GM12878 (cell line): ENCODE results near the gene TACC2. TPM values are rescaled to one million over a fixed set of nuclear protein-coding genes. Genes with fewer than 3 reads are reported as not detected.

Experiments
- ATAC-seq: fragments of 200-7000 bp; cut with Tn5 transposase; 3 replicates; pipeline ENCODE4 v1.9.1; 2020; ENCODE audit warnings: mild to moderate bottlenecking, moderate library complexity
- BruUV-seq: library from RNA; stranded (reverse); fragments of 400-500 nt; replicated peaks from 2 replicates; lab custom pipeline; 2021; lab: Mats Ljungman, UMichigan
- CTCF ChIA-PET: fragments of 300-600 bp; sonication (Branson Sonifier 250); formaldehyde crosslinking; extraction: SDS; loops from one replicate; lab custom pipeline; 2021; ENCODE audit warnings: inconsistent platforms; lab: Yijun Ruan, JAX
- POLR2A ChIA-PET: fragments of 350-600 bp; formaldehyde crosslinking; extraction: SDS; loops from one replicate; lab custom pipeline; 2021; ENCODE audit warnings: inconsistent platforms; lab: Charles Lee
- RAD21 ChIA-PET: fragments of 300-600 bp; sonication (Branson Sonifier 250); formaldehyde crosslinking; loops from one replicate; lab custom pipeline; 2023; ENCODE audit warnings: antibody characterized with exemption; ENCODE audit not compliant: unreplicated experiment; lab: Charles Lee
- SMC1A ChIA-PET: fragments of 300-600 bp; sonication (Branson Sonifier 250); formaldehyde crosslinking; loops from one replicate; lab custom pipeline; 2023; ENCODE audit not compliant: unreplicated experiment, uncharacterized antibody; lab: Charles Lee
- DNase-seq: peaks from one replicate; pipeline ENCODE4 v3.0.0-alpha.2; 2011; ENCODE audit warnings: low read depth, low spot score
- FAIRE-seq: peaks from 3 replicates; lab custom pipeline; 2011; peaks lifted over from hg19 to GRCh38; lab: Jason Lieb, UNC
- H2AFZ ChIP-seq: 2 replicates; pipeline ENCODE4 v1.6.0; 2011; ENCODE audit warnings: low read depth, low read length, control low read depth; ENCODE audit not compliant: control insufficient read depth
- H3K27ac ChIP-seq: 2 replicates; pipeline ENCODE4 v1.5.1; 2011; ENCODE audit warnings: control low read depth; ENCODE audit not compliant: control insufficient read depth, insufficient read depth
- H3K27me3 ChIP-seq, 2 experiments: replicated peaks in 1 of 2; 2 replicates each; pipeline versions ENCODE4 v1.6.0 to v1.6.1; 2011; ENCODE audit warnings: low read length in 1 of 2; ENCODE audit not compliant: control insufficient read depth in 2 of 2, insufficient read depth in 2 of 2
- H3K36me3 ChIP-seq, 2 experiments: 2 replicates each; pipeline ENCODE4 v1.5.1; 2011; ENCODE audit warnings: low read length in 1 of 2; ENCODE audit not compliant: control insufficient read depth in 2 of 2, insufficient read depth in 2 of 2
- H3K4me1 ChIP-seq: 2 replicates; pipeline ENCODE4 v1.6.1; 2011; ENCODE audit warnings: mild to moderate bottlenecking, low read length, moderate library complexity, mixed read lengths; ENCODE audit not compliant: control insufficient read depth, insufficient read depth
- H3K4me2 ChIP-seq: 2 replicates; pipeline ENCODE4 v1.6.0; 2011; ENCODE audit warnings: control low read depth; ENCODE audit not compliant: control insufficient read depth, insufficient read depth
- H3K4me3 ChIP-seq: fragments of 200-600 bp; sonication (generic); 2 replicates; pipeline ENCODE4 v1.5.1; 2016
- H3K79me2 ChIP-seq: 2 replicates; pipeline ENCODE4 v1.6.0; 2011; ENCODE audit warnings: low read length; ENCODE audit not compliant: control insufficient read depth, insufficient read depth
- H3K9ac ChIP-seq: 2 replicates; pipeline ENCODE4 v1.8.0; 2011; ENCODE audit warnings: low read length, control low read depth, mixed read lengths; ENCODE audit not compliant: control insufficient read depth, insufficient read depth
- H3K9me3 ChIP-seq: replicated peaks from 3 replicates; pipeline ENCODE4 v1.5.1; 2011; ENCODE audit warnings: mild to moderate bottlenecking, low read length; ENCODE audit not compliant: control insufficient read depth, insufficient read depth
- H4K20me1 ChIP-seq: 2 replicates; pipeline ENCODE4 v1.6.0; 2011; ENCODE audit not compliant: control insufficient read depth, insufficient read depth
- CBX3 ChIP-seq: fragments of 200-600 bp; sonication (generic); IDR thresholded peaks from 2 replicates; pipeline ENCODE4 v1.6.1; 2016; ENCODE audit warnings: low read depth, borderline replicate concordance
- CREB1 ChIP-seq: IDR thresholded peaks from 2 replicates; pipeline ENCODE4 v1.6.1; 2012; ENCODE audit warnings: low read depth, mild to moderate bottlenecking, inconsistent platforms
- EZH2 ChIP-seq: IDR thresholded peaks from 2 replicates; pipeline ENCODE4 v1.6.1; 2012; ENCODE audit warnings: low read depth, mild to moderate bottlenecking, control low read depth, inconsistent platforms, low read length, borderline replicate concordance; ENCODE audit not compliant: control insufficient read depth
- MEF2A ChIP-seq: IDR thresholded peaks from 2 replicates; pipeline ENCODE4 v1.6.1; 2011; ENCODE audit warnings: low read depth, mild to moderate bottlenecking, low read length, moderate library complexity; ENCODE audit not compliant: insufficient read depth
- NFYA ChIP-seq: IDR thresholded peaks from 2 replicates; pipeline ENCODE4 v1.6.1; 2011; ENCODE audit warnings: low read depth, mild to moderate bottlenecking, low read length, improper control_type of control experiment, borderline replicate concordance
- PAX8 ChIP-seq: fragments of 450-650 bp; IDR thresholded peaks from 2 replicates; pipeline ENCODE4 v1.6.1; 2017; ENCODE audit warnings: mild to moderate bottlenecking, moderate library complexity
- SMAD1 ChIP-seq: fragments of 450-650 bp; IDR thresholded peaks from 2 replicates; pipeline ENCODE4 v1.6.1; 2018; ENCODE audit warnings: mild to moderate bottlenecking, low read depth; ENCODE audit not compliant: partially characterized antibody
- ZNF384 ChIP-seq: IDR thresholded peaks from 2 replicates; pipeline ENCODE4 v1.6.1; 2012; ENCODE audit warnings: low read depth, mild to moderate bottlenecking, low read length, improper control_type of control experiment, borderline replicate concordance
- ZNF592 ChIP-seq: fragments of 450-650 bp; IDR thresholded peaks from 2 replicates; pipeline ENCODE4 v1.6.1; 2017; ENCODE audit warnings: mild to moderate bottlenecking, moderate library complexity
- WGBS: methylation state at CpG from one replicate; pipeline ENCODE4 v1.1.6; 2016; ENCODE audit warnings: low lambda C conversion rate; ENCODE audit not compliant: insufficient replicate concordance, insufficient coverage; ENCODE audit errors: missing lambda C conversion rate; 5-methylcytosine and 5-hydroxymethylcytosine counted together
- in situ Hi-C: fragments of 300-500 bp; cut with MboI; formaldehyde crosslinking; loops from 9 replicates; pipeline ENCODE4 v1.14.3; 2018; ENCODE audit warnings: mixed read lengths
- intact Hi-C: fragments of 100-400 bp; cut with micrococcal nuclease; formaldehyde crosslinking; loops from one replicate; pipeline ENCODE4 v1.14.2; 2022; ENCODE audit not compliant: unreplicated experiment
- polyA plus RNA-seq, 11 experiments: library from polyadenylated mRNA; depleted of rRNA in 4 of 11; unstranded in 6 of 11; stranded (reverse) in 5 of 11; fragments of >200 nt; fragmentation: Nextera tagmentation in 4 of 11; fragmentation: Illumina TruSeq in 1 of 11; extraction: Ambion mirVana in 4 of 11; extraction: Trizol in 1 of 11; gene quantifications; 1 replicate in 1 of 11; 2 replicates in 10 of 11; pipeline versions ENCODE4 v1.2.1 to v1.2.3, GENCODE V29; 2011 to 2016; ENCODE audit warnings: inconsistent platforms in 2 of 11, missing spikeins in 2 of 11, low read depth in 1 of 11
- total RNA-seq, 4 experiments: library from RNA; depleted of rRNA in 3 of 4; stranded (reverse); fragments of >200 nt in 3 of 4; fragmentation: Illumina TruSeq in 1 of 4; extraction: Trizol in 1 of 4; gene quantifications; 2 replicates each; pipeline versions ENCODE4 v1.2.1 to v1.2.3, GENCODE V29; 2013 to 2021
- TF ChIP-seq, protein P1 (sequence below): IDR thresholded peaks from 2 replicates; pipeline ENCODE4 v1.6.1; 2011; ENCODE audit warnings: mild to moderate bottlenecking, low read depth, low read length, moderate library complexity; ENCODE audit not compliant: insufficient replicate concordance
- TF ChIP-seq, protein P2 (sequence below): fragments of 150-350 bp; IDR thresholded peaks from 2 replicates; pipeline ENCODE4 v1.6.1; 2016; ENCODE audit warnings: low read depth, low read length

Gene TACC2
- total and polyA plus RNA-seq, 10 of the 15 experiments (the other 5 are each of a cell fraction or from before 2014, with no cell fraction given): 0.07 to 0.64 (median 0.13) TPM; not detected in 5

DNA sequence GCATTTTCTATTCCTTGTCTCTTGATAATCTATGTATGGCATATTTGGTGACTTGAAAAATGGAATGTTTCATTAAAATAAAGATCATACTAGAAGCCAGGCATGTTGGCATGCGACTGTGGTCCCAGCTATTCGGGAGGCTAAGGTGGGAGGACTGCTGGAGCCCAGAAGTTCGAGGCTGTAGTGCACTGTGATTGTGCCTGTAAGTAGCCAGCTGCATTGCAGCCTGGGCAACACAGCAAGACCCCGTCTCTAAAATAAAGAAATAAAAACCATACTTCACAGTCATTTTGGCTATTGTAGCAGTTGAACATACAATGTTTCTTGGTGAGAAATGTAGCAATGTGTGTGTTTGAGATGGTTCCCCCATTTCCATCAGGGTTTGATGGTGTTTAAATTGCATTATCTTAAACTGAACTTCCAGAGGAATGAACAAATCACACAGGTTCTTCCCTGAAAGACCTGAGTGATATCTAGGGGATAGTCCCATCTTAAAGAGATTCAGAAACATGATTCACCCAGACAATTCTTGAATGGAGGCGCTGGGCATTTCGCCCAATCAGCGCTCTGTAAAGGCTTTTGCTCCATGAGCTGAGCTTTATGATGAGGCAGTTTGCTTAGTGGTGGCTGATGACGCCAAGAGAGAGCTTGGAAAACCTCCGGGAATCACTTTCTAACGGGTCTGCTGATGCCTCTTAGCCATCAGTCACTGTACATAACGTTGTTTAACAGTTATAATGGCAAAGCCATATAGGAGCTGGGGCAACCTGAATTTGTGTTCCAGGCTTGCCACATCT, 262.7 kb downstream of the TACC2 start:
- POLR2A ChIA-PET: no interaction called here
- Histone ChIP-seq H3K79me2 (no peaks in the 10 kb centered on the region), H3K9ac (no peak overlapping the region), H4K20me1 (no peaks in the 10 kb centered on the region), H3K4me3 (no peak overlapping the region), H3K27ac (no peak overlapping the region), H3K9me3 (no peaks in the 10 kb centered on the region), H3K36me3 (no peaks in the 10 kb centered on the region), H2AFZ (no peak overlapping the region), H3K4me2 (no peak overlapping the region), H3K4me1 (no peaks in the 10 kb centered on the region), H3K27me3 (peaks cover 0 to 1% of the 10 kb centered on the region in 2 experiments; a peak in 1 of 4 replicates)
- RAD21 ChIA-PET: no interaction called here
- ATAC-seq: no peak
- 23% methylated on average over 11 of the region's 11 CpGs for WGBS
- SMC1A ChIA-PET: interaction anchor here (0.6 kb wide), 1 partner anchor 27 kb away, joined by 3 read pairs; no protein-coding TSS in a partner anchor
- in situ Hi-C loops: no loop called here
- intact Hi-C loops: no loop called here
- CTCF ChIA-PET: no interaction called here
- no peak for DNase-seq
- FAIRE-seq: no peak
- no TSS peak for BruUV-seq
- TF ChIP-seq NFYA (no peak), CREB1 (no peak), PAX8 (no peak), SMAD1 (no peak), MEF2A (no peak), CBX3 (no peak), EZH2 (no peak), ZNF384 (no peak), ZNF592 (no peak)
- TF ChIP-seq, protein P1, sequence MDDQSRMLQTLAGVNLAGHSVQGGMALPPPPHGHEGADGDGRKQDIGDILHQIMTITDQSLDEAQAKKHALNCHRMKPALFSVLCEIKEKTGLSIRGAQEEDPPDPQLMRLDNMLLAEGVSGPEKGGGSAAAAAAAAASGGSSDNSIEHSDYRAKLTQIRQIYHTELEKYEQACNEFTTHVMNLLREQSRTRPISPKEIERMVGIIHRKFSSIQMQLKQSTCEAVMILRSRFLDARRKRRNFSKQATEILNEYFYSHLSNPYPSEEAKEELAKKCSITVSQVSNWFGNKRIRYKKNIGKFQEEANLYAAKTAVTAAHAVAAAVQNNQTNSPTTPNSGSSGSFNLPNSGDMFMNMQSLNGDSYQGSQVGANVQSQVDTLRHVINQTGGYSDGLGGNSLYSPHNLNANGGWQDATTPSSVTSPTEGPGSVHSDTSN: no peak
- TF ChIP-seq, protein P2, sequence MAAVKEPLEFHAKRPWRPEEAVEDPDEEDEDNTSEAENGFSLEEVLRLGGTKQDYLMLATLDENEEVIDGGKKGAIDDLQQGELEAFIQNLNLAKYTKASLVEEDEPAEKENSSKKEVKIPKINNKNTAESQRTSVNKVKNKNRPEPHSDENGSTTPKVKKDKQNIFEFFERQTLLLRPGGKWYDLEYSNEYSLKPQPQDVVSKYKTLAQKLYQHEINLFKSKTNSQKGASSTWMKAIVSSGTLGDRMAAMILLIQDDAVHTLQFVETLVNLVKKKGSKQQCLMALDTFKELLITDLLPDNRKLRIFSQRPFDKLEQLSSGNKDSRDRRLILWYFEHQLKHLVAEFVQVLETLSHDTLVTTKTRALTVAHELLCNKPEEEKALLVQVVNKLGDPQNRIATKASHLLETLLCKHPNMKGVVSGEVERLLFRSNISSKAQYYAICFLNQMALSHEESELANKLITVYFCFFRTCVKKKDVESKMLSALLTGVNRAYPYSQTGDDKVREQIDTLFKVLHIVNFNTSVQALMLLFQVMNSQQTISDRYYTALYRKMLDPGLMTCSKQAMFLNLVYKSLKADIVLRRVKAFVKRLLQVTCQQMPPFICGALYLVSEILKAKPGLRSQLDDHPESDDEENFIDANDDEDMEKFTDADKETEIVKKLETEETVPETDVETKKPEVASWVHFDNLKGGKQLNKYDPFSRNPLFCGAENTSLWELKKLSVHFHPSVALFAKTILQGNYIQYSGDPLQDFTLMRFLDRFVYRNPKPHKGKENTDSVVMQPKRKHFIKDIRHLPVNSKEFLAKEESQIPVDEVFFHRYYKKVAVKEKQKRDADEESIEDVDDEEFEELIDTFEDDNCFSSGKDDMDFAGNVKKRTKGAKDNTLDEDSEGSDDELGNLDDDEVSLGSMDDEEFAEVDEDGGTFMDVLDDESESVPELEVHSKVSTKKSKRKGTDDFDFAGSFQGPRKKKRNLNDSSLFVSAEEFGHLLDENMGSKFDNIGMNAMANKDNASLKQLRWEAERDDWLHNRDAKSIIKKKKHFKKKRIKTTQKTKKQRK: no peak
